Activated gamma-delta T cell treated with anti-CD3 and anti-CD28 coated beads, Interleukin-2, amount 50 U/mL, for 16 hours (primary cell): Measurements from ENCODE around the gene SIRPG.
"Not testable (repeated sequence)": the region's sequence is repeated elsewhere in the genome, so short reads cannot be mapped to it uniquely, and the experiment has no call there.

Source experiments
- DNase-seq: peaks from one replicate; pipeline ENCODE4 v3.0.0-alpha.2; 2020; ENCODE audit warnings: low read depth

The SIRPG gene

DNA sequence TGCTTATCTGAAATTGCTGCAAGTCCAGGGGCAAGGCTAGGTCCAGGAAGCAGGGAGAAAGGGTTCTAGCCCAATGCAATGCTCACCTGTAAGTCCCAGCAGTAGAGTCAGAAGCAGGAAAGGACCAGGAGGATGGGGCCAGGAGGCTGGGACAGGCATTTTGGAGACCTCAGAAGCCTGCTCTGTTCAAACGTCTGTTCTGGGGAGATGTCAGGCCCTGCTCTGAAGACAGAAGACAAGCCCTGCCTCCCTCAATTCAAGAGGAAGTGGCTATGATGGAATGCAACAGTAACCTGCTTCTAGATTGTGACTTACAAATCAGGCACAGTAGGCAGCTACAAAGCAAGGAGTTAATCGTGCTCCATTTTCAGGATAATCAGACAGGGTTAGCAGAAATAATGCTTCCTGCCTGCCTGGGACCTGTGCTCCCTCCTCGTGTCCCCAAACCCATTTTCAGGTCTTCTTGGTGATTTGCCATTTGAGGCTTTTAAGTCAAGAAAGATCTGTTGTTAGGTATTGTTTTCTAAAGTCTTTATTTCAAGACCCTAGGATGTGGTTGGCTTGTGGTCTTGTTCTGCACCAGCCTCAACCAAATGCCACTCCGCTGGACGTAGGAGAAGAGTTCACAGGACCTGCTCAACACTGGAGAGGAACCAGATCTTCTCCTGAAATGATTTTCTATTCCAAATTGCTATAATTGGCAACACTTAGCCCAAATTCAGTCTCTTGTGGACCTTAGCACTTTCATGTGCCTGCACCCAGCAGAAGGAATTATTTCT, at the start of gene SIRPG:
SIRPG (minus strand) TSS at position 224 of the 779 bp plus-strand sequence; CDS start at position 159, 65 bp downstream.
- no peak for DNase-seq

DNA sequence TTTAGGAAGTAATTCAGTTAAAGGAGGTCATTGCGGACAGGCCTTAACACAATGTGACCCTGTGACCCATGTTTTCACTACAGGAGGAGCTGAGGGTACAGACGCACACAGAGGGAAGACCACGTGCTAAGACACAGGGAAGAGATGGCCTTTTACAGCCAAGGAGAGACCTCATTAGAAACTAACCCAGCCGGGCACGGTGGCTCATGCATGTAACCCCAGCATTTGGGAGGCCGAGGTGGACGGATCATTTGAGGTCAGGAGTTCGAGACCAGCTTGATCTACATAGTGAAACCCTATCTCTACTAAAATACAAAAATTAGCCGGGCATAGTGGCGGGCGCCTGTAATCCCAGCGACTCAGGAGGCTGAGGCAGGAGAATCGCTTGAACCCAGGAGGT, 49.3 kb upstream of the SIRPG start:
- DNase-seq = not testable (repeated sequence)

DNA sequence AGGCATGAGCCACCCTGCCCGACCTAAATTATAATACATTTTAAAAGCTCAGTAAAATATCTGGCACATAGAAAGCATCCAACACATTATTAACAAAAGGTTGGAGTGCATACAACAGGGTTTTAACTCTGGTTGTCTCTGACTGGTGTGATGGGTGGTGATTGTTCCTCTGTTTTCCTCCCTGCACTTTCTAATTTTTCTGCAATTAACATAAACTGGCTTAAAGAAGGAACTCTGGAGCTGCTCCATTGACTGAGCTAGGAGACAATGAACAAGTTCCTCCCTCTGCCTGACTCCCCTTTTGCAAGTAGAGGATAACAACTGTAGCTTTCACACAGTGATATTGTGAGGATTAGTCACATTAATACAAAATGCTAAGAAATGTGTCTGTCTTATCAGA, 48.5 kb upstream of the SIRPG start:
- DNase-seq = no peak

GRCh38 chr20:1702855-1703254, 45.3 kb upstream of the SIRPG start:
- DNase-seq = no peak

DNA sequence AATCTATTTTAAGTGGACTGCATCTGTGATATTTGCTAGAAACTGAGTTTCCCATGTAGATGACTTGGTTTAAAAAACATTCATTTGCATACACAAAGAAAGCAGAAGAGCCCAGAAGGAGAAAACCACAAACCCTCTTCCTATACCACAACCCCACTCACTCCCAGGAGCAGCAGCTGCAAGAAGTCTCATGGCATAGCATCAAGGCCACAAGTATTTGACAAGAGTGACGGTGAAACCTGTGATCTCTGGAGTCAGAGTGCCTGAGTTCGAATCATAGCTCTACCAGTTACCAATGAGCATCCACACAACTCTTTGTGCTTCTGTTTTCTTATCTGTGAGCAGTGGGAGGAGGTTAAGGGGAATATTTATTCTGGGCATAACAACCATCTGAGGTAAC, 44.7 kb upstream of the SIRPG start:
- DNase-seq = no peak

GRCh38 chr20:1700990-1701389, 43.4 kb upstream of the SIRPG start:
- DNase-seq = no peak

DNA sequence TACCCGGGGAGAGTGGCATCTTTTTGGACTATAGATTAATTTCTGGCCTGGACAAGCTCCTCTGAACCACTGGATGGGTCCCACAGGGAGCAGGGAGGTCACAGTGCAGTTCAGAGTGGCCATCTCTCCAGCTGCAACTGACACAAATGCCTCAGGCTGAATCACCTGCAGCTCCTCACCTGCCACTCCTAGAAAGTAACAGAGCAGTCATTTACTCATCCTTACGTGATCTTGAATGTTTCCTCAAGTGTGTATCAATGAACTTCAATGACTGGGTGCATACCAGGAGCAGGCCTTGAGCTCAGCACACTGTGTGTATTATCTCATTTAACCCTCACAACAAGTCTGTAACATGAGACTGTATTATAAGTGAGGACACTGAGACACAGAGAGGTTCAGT, 40.0 kb upstream of the SIRPG start:
- DNase-seq = no peak

DNA sequence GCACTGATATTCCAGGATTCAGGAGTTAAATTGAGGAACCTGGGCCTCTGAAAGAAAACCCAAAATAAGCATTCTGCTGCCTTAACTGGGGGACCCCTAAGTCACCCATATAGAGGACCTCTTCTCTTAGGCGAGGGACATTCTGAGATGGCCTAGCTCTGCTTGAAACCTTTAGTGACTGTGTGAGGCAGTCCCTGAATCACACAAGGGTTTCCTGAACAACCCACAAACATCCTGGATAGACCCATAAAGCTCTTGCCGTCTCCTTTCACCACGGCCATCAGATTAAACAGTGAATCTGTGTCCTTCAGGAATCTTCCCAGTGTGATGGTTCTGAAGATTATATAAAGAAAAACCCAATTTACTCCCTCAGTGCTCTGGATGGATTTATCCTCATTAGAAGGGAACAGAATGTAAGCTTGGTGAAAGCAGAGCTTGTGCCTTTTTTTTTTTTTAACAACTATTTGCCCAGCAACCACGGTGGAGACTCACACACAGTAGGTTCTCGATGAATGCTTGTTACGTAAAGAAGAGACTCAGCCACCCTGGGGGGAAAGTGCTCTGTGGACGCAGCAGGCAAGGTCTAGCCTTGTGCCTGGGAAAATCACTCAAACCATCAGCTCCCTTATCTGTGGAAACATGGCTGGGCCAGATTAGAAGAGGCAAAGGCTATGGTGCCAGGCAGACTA, 39.1 kb upstream of the SIRPG start:
- no peak for DNase-seq

- no peak for DNase-seq
Measured at GRCh38 chr20:1694672-1695071, 37.1 kb upstream of the SIRPG start.

DNA sequence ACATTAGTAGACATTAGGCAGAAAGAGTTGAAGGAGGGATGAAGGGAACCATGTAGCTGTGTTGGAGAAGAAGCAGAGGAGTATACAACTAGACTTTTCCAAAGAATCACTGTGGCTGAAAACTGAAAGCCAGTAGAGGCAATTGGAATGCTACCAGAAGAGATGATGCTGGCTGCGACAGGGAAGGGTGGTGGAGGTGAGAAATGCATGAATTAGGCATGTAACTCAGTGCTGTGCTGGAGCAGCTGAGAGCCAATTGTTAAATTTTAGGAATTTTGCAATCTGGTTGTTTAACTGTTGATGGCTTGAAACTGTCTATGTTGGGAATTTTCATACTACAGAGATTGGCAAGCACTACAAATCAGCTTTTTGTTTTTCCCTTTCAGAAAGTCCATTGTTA, 35.8 kb upstream of the SIRPG start:
- DNase-seq = no peak

DNA sequence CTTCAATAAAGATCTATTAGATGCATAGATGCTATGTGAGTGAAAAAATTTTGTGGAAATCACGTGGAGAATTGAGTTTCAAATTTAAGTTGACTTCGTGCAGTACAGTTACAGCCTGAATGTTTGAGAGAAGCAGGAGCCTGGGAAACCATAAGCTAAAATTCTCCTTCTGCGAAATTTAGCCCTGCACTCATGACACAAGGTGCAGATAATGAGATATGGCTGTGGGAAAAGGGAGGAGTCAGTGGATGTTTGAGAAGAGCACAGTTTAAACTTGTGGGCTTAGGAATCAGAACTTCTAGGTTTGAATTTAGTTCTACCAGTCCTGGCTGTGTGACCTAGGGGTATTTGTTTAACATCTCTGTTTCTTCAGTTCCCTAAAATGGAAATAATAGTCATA, 32.1 kb upstream of the SIRPG start:
- DNase-seq = no peak

DNA sequence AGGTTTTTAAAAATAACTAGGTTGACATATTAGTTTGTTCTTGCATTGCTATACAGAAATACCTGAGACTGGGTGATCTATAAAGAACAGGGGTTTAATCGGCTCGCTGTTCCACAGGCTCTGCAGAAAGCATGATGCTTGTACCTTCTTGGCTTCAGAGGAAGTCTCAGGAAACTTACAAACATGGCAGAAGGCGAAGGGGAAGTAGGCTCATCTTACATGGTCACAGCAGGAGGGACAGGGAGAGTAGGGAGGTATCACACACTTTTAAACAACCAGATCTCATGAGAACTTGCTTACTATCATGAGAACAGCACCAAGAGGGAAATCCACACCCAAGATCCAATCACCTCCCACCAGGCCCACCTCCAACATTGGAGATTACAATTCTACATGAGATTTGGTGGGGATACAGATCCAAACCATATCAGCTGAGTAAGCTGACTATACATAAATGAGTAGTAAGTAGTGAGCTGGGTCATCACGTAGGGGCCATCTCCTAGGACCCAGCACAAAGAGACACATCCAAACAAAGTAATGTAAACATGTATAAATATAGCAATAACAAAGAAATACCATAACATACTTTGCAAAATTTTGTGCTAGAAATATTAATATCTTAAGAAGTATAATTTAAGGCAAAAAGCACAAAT, 31.4 kb upstream of the SIRPG start:
- no peak for DNase-seq

DNA sequence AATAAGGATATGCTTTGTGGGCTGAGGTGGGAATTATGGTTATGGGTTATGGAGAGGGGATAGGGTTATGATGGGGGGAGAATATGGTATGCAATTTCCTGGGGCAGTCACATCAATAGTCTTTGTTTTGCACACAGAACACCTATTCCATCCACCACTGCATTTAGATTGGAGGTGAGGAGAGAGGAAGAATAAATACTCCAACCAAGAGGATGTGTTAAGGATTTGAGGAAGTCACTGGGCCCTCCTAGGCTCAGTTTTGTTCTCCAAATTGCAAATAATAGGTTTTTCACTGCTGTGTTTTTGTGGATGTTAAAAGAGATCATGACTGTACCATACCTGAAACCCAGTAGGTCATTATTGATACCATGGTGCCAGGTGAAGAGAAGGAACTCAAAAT, 29.5 kb upstream of the SIRPG start:
- no peak for DNase-seq

GRCh38 chr20:1686151-1686748, 28.7 kb upstream of the SIRPG start:
- DNase-seq = no peak

DNA sequence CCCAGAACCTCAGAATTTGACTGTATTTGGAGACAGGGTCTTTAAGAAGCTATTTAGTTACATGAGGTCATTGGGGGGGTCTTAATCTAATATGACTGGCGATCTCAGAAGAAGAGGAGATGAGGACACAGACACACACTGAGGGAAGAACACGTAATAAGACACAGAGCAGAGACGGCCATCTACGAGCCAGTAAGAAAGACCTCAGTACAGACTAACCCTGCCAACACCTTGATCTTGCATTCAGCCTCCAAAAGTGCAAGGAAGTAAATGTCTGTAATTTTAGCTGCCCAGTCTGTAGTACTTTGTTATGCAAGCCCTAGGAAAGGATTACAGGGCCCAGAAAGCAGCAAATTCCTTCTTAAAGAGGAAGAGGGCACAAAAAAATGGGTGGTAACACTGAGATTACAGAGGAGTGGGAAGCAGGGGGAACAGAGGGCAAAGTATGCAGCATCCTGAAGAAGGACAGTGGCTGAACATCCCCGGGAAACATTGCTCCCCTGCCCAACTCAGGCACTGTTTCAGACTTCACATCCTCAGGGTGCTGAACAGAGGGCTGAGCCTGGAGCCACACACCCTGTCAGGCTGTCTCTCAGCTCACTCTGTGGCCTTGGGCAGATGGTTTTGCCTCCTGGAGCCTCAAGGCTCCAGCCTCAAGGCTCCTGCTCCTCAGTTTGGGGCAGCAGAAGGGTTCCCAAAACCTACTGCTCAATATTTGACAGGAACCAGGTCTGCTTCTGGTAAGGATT, 27.9 kb upstream of the SIRPG start:
- no peak for DNase-seq

GRCh38 chr20:1684872-1685271, 27.3 kb upstream of the SIRPG start:
- no peak for DNase-seq

DNA sequence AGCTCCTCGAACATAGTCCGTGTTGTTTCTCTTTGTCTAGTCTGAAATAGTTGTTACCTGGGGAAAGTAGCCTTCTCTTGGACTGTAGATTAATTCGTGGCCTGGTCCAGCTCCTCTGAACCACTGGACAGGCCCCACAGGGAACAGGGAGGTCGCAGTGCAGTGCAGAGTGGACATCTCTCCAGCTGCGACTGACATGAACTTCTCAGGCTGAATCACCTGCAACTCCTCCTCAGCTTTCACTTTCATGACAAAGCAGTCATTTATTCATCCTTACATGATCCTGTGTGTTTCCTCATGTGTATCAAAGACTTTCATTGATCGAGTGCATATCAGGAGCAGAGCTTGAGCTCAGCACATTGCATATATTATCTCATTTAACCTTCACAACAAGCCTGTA, 19.1 kb upstream of the SIRPG start:
- no peak for DNase-seq

DNA sequence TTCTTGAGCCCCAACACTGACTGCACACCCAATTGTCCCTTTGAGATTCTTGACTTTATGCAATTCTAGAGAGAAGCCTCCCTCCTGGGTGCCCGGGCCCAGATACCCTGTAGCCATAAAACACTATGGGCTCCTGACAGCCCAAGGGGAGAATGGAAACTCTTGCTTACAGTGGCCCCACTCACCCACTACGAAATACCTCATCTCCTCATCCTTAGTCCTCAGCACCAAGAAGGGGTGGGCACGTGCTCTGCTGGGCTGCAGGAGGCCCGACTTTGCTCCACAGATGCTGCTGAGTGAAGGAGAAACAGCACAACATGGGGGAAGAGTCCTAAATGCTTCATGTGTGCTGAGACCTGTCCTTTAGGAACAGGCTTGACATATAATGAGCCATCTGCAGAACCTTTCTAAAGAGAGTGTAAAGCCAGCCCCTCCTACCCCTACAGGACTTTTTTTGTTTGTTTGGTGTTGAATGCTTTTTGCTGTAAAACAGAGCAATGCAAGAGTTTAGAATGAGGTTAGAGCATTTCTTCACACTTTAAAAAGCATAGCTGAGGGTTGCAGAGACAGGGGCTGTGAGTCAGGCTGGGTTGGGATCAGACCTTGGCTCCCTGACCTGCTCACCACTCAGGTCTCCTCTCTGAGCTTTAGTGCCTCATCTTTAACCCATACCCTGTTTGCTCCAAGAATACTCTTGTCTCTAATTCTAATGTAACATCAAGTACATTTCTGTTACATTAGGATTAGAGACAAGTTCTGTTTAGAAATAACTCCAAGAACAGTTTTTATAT, 17.6 kb upstream of the SIRPG start:
- no peak for DNase-seq

- no peak for DNase-seq
Measured at GRCh38 chr20:1674361-1674760, 16.8 kb upstream of the SIRPG start.

DNA sequence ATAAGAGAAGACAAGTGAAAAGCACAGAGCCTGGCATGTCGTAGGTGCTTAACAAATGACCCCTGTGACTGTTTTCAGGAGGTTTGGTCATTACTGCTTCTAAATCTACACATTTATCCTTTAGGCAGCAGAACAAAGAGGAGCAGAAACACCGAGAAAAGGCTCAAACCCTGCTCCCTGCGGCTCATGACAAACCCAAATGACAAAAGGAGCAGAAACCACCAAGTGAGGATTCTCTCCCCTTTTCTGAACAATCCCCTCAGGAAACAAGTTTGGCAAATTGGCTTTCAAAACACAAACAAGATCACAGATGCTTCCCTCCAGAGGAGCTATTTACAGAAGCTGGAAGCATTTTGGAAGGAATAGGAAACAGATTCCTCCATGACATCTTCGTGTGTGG, 15.8 kb upstream of the SIRPG start:
- DNase-seq = no peak

GRCh38 chr20:1672728-1673127, 15.1 kb upstream of the SIRPG start:
- no peak for DNase-seq
